Lower leg skin (tissue), 4 donors: Measurements from ENCODE around the gene DYNLL2. TPM values are rescaled to one million over a fixed set of nuclear protein-coding genes. Genes with fewer than 3 reads are reported as not detected.
"Not testable (repeated sequence)": the region's sequence is repeated elsewhere in the genome, so short reads cannot be mapped to it uniquely, and the experiment has no call there.

Experiments
- DNase-seq, 2 donors: peaks; one replicate each; pipeline ENCODE4 v3.0.0-alpha.2; 2019; ENCODE audit warnings: low spot score in 2 of 2
- H3K4me3 ChIP-seq: fragments of 200-600 bp; sonication (generic); 2 replicates; pipeline ENCODE4 v1.5.1; 2017; ENCODE audit warnings: mild to moderate bottlenecking, low read depth; ENCODE audit not compliant: poor library complexity, severe bottlenecking
- CTCF ChIP-seq, 3 donors: fragments of 450-650 bp; IDR thresholded peaks; one replicate each; pipeline ENCODE4 v1.5.1; 2016; ENCODE audit warnings: antibody characterized with exemption in 3 of 3, mild to moderate bottlenecking in 3 of 3, moderate library complexity in 2 of 3
- POLR2A ChIP-seq, 2 donors: fragments of 450-650 bp; IDR thresholded peaks; one replicate each; pipeline ENCODE4 v1.6.1; 2016 to 2017; ENCODE audit warnings: antibody characterized with exemption in 2 of 2, mild to moderate bottlenecking in 1 of 2, moderate library complexity in 1 of 2
- WGBS, 2 donors: methylation state at CpG; one replicate each; pipeline ENCODE4 v1.1.5; 2018; 5-methylcytosine and 5-hydroxymethylcytosine counted together
- intact Hi-C: fragments of 100-400 bp; cut with DNase I; formaldehyde crosslinking; loops from one replicate; pipeline ENCODE4 v1.15.0; 2023; ENCODE audit warnings: low total_unique reads
- total RNA-seq, 4 donors: library from RNA; depleted of rRNA; stranded (reverse); fragments of >200 nt; gene quantifications; one replicate each; pipeline ENCODE4 v1.1.0, GENCODE V29; 2016

The DYNLL2 gene
- total RNA-seq, 4 donors from 2014 or later = 9.7 to 14.3 (median 10.9) TPM

- no peak for DNase-seq
- intact Hi-C loops = no loop called here
- TF ChIP-seq CTCF (IDR thresholded peaks at IDR 0.05) (no peak), POLR2A (IDR thresholded peaks at IDR 0.05) (no peak)
- H3K4me3 ChIP-seq = no peak overlapping the region
These were observed 17.3 kb downstream of the DYNLL2 start for GRCh38 chr17:58100506-58100905.

GRCh38 chr17:58101898-58102297 is 18.7 kb downstream of the DYNLL2 start:
- H3K4me3 ChIP-seq, intact Hi-C loops, DNase-seq: not testable (repeated sequence)

GRCh38 chr17:58105093-58105492 is 21.9 kb downstream of the DYNLL2 start:
- intact Hi-C loops = no loop called here
- TF ChIP-seq CTCF (IDR thresholded peaks at IDR 0.05) (no peak), POLR2A (IDR thresholded peaks at IDR 0.05) (no peak)
- no peak for DNase-seq
- no peak overlapping the region for H3K4me3 ChIP-seq
- WGBS, 2 donors = 97 to 98% methylated on average over 1 of the region's 1 CpG

GRCh38 chr17:58107306-58107705 is 24.1 kb downstream of the DYNLL2 start:
- WGBS, 2 donors = 45 to 71% methylated on average over 1 of the region's 1 CpG
- intact Hi-C loops = loop anchor here (2.0 kb wide), 1 partner anchor 41 kb away; no protein-coding TSS in a partner anchor
- no peak for DNase-seq
- H3K4me3 ChIP-seq = no peak overlapping the region
- TF ChIP-seq POLR2A (IDR thresholded peaks at IDR 0.05) (no peak), CTCF (IDR thresholded peaks at IDR 0.05) (no peak)

GRCh38 chr17:58109197-58109596 is 26.0 kb downstream of the DYNLL2 start:
- intact Hi-C loops = no loop called here
- no peak for DNase-seq
- H3K4me3 ChIP-seq = no peak overlapping the region
- no peak for TF ChIP-seq CTCF (IDR thresholded peaks at IDR 0.05)
- TF ChIP-seq POLR2A (IDR thresholded peaks at IDR 0.05) = no peak
- WGBS, 2 donors = 84 to 94% methylated on average over 1 of the region's 1 CpG

GRCh38 chr17:58110012-58110411 is 26.8 kb downstream of the DYNLL2 start:
- intact Hi-C loops = loop anchor here (10.0 kb wide), 1 partner anchor 255 kb away; the partner anchor contains the start of gene MRPS23
- TF ChIP-seq POLR2A (IDR thresholded peaks at IDR 0.05) (no peak), CTCF (IDR thresholded peaks at IDR 0.05) (no peak)
- 77 to 79% methylated on average over 5 of the region's 5 CpGs for WGBS, 2 donors
- DNase-seq = no peak
- H3K4me3 ChIP-seq = no peak overlapping the region
